Measurements from ENCODE around the gene KPTN. TPM values are rescaled to one million over a fixed set of nuclear protein-coding genes. Genes with fewer than 3 reads are reported as not detected.

Gene KPTN
- total RNA-seq, 1 donor from 2014 or later: 9.3 TPM

GRCh38 chr19:47481460-47482052, 2.5 kb downstream of the KPTN start:
- Histone ChIP-seq H3K36me3 (no peaks in the 10 kb centered on the region), H3K9me3 (no peaks in the 10 kb centered on the region), H3K4me1 (peaks cover 11% of the 10 kb centered on the region), H3K27ac (no peak overlapping the region), H3K27me3 (no peaks in the 10 kb centered on the region), H3K4me3 (no peak overlapping the region)
- DNase-seq (no peak), ATAC-seq (no peak)
- TF ChIP-seq CTCF (IDR thresholded peaks at IDR 0.05): no peak
- intact Hi-C loops (cut with DNase I): no loop called here

DNA sequence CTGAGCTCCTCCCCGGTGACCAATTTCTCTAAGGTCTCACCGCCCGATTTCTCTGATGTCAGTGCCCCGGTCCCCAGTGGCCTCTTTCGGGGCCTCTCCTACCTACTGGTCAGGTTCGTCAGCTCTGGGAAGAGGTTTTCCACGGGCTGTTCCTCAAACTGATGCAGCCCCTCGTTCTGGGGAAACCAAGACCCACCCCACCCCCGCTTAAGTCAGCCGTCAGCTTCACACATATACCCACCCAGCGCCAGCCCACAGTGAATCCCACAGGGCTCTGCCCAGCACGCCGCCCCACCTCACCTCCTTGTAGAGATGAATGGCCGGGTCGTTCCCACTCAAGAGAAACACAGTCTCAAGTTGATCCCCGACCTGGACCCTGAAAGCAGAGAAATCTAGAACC, 3.4 kb downstream of the KPTN start:
- no peaks in the 10 kb centered on the region for H3K27me3 ChIP-seq
- intact Hi-C loops (cut with DNase I): no loop called here
- H3K4me3 ChIP-seq: no peak overlapping the region
- DNase-seq (no peak), ATAC-seq (no peak)
- no peaks in the 10 kb centered on the region for H3K9me3 ChIP-seq
- H3K27ac ChIP-seq: no peak overlapping the region
- TF ChIP-seq CTCF (IDR thresholded peaks at IDR 0.05): no peak
- peaks cover 11% of the 10 kb centered on the region for H3K4me1 ChIP-seq
- no peaks in the 10 kb centered on the region for H3K36me3 ChIP-seq

DNA sequence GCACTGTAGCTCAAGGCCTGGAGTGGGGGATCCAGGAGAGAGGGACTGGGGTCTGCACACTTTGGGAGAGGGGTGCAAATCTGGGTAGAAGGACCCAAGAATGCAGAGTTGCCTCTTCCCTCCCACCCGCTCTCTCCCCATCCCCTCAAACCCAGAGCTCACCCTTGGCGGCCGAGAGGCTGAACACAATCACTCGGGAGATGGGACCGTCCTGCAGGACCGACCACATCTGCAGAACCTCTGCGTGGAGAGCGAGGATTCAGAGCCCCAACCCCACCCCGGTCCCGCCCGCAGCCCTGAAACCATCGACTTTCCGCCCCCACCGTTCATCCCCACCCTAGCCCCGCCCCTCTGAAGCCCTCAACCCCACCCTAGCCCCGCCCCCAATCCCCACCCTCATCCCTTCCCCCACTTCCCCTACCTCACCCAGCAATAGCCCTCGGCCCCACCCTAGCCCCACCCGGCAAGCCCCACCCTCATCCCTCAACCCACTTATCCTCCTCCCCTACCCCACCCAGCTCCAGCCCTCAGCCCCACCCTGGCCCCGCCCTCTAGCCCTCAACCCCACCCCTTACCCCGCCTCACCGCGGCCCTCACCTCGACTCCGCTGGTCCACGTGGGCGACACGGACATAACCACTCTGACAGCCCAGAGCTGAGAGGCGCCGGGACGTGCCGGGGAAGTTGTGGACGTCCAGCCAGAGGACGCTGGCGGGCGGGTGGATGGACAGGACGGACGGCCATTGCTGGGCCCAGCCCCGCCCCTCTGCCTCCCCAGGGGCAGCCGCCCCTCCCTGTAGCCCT, 4.1 kb downstream of the KPTN start:
- Histone ChIP-seq H3K4me3 (no peak overlapping the region), H3K27ac (no peak overlapping the region), H3K27me3 (no peaks in the 10 kb centered on the region), H3K36me3 (no peaks in the 10 kb centered on the region), H3K4me1 (peaks cover 10% of the 10 kb centered on the region), H3K9me3 (no peaks in the 10 kb centered on the region)
- peak; percentile 42 for ATAC-seq
- DNase-seq: peak; percentile 82
- no peak for TF ChIP-seq CTCF (IDR thresholded peaks at IDR 0.05)
- intact Hi-C loops (cut with DNase I): no loop called here

GRCh38 chr19:47476438-47476972, 7.5 kb downstream of the KPTN start:
- TF ChIP-seq CTCF (IDR thresholded peaks at IDR 0.05): no peak
- DNase-seq (no peak), ATAC-seq (no peak)
- H3K9me3 ChIP-seq: no peaks in the 10 kb centered on the region
- H3K27me3 ChIP-seq: peaks cover 18% of the 10 kb centered on the region
- no peaks in the 10 kb centered on the region for H3K36me3 ChIP-seq
- H3K4me1 ChIP-seq: peaks cover 6% of the 10 kb centered on the region
- H3K27ac ChIP-seq: no peak overlapping the region
- intact Hi-C loops (cut with DNase I): no loop called here
- no peak overlapping the region for H3K4me3 ChIP-seq

GRCh38 chr19:47475465-47475864, 8.6 kb downstream of the KPTN start:
- H3K9me3 ChIP-seq: no peaks in the 10 kb centered on the region
- no peak overlapping the region for H3K27ac ChIP-seq
- no peaks in the 10 kb centered on the region for H3K36me3 ChIP-seq
- H3K27me3 ChIP-seq: peaks cover 28% of the 10 kb centered on the region
- peaks cover 6% of the 10 kb centered on the region for H3K4me1 ChIP-seq
- intact Hi-C loops (cut with DNase I): no loop called here
- no peak for TF ChIP-seq CTCF (IDR thresholded peaks at IDR 0.05)
- peak; percentile 84 for ATAC-seq
- no peak overlapping the region for H3K4me3 ChIP-seq
- DNase-seq: peak; percentile 80
